Measurements from ENCODE around the gene SPNS2. TPM values are rescaled to one million over a fixed set of nuclear protein-coding genes. Genes with fewer than 3 reads are reported as not detected.

SPNS2 gene
- total and polyA plus RNA-seq, 2 of the 8 experiments (the other 6 are each of a cell fraction or from before 2014, with no cell fraction given): 1.2 to 1.5 TPM

DNA sequence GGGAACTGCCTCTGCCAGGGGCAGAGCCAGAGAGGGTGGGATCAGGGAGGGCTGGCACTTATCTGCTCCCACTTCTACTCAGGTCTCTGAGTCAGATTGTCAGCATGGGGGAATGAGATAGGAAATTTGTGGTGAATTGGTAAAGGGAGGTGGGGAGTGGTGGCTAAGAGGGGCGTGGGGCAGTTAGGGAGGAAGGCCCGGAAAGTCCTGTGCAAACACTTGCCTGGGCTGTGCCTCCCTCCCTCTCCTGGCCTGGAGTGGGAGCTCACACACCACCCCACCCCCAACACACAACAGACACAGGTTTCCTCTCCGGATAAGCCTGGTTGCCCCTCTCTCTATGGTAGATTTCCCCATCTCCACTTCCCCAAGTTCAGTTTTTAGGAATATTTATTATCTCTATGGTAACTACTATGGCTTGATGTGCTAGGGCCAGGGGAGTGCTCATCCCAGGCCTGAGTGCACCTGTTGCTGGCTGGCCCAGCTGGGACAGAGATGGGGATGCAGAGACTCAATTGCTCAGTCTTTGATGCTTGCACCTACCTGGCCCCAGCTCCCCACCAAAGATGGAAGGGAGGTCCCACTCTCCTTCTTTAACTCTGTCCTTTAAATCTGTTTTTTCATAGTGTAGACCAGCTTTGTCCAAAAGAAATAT is 2.7 kb downstream of the SPNS2 start:
- no peak overlapping the region for H2BK15ac ChIP-seq (ENCODE audit: low read length)
- H2BK5ac ChIP-seq (ENCODE audit: low read depth, low read length): no peak overlapping the region
- peaks cover 0 to 13% (median 8%) of the 10 kb centered on the region in 4 experiments; a peak in 4 of 7 replicates for H3K4me1 ChIP-seq (replicated peaks in 1 of 4; ENCODE audit: control insufficient read depth in 3 of 4, insufficient read depth in 4 of 4, low read length in 3 of 4)
- no peak overlapping the region for H3K18ac ChIP-seq (ENCODE audit: extremely low read depth, low read length)
- WGBS, 2 experiments (ENCODE audit: extremely low coverage in 1 of 2, insufficient coverage in 1 of 2, insufficient read length in 1 of 2, insufficient replicate concordance in 2 of 2, low coverage in 1 of 2, low lambda C conversion rate in 2 of 2, missing lambda C conversion rate in 1 of 2): 72% methylated on average over 3 of the region's 3 CpGs; no CpG with 5 or more reads in 1 of the 2 experiments
- H3K79me2 ChIP-seq (ENCODE audit: control insufficient read depth in 1 of 2, insufficient read depth in 2 of 2, low read length in 2 of 2): no peaks in the 10 kb centered on the region
- H3K4me2 ChIP-seq (ENCODE audit: insufficient read depth in 1 of 2, low read depth in 2 of 2, low read length in 2 of 2): no peak overlapping the region
- H4K8ac ChIP-seq (ENCODE audit: extremely low read depth, insufficient read depth, low read length): no peak overlapping the region
- H3K79me1 ChIP-seq (ENCODE audit: low read depth, low read length): no peaks in the 10 kb centered on the region
- peaks cover 16% of the 10 kb centered on the region; the same call in 1 of the 2 replicates for H3K23me2 ChIP-seq (ENCODE audit: low read depth, low read length)
- no peak overlapping the region for H3K27ac ChIP-seq (ENCODE audit: low read depth, low read length)
- H3K9me3 ChIP-seq (ENCODE audit: insufficient read depth in 2 of 2, low read depth in 1 of 2, low read length in 1 of 2): no peaks in the 10 kb centered on the region
- no peak overlapping the region for H3K56ac ChIP-seq (replicated peaks; ENCODE audit: insufficient read length, low read depth, low read length)
- H2AFZ ChIP-seq (ENCODE audit: low read length): no peak overlapping the region
- no peak overlapping the region for H2BK120ac ChIP-seq (replicated peaks; ENCODE audit: low read depth, low read length)
- ChIA-PET POLR2A (ENCODE audit: partially characterized antibody) (interaction anchor here (0.6 to 2.3 kb wide), 2 partner anchors 33 to 356 kb away, joined by 3 to 4 read pairs; no protein-coding TSS in a partner anchor), CTCF (ENCODE audit: partially characterized antibody) (interaction anchor here (0.7 to 3.0 kb wide), 8 partner anchors 9 to 197 kb away, joined by 3 to 14 read pairs (median 4); no protein-coding TSS in a partner anchor)
- no peak overlapping the region for H3K14ac ChIP-seq (ENCODE audit: insufficient read length)
- DNase-seq (ENCODE audit: low read depth in 1 of 2, low spot score in 2 of 2) (no peak), FAIRE-seq (no peak)
- peaks cover 23 to 47% (median 43%) of the 10 kb centered on the region in 4 experiments for H3K27me3 ChIP-seq (replicated peaks in 1 of 4; ENCODE audit: control insufficient read depth in 3 of 4, extremely low read depth in 1 of 4, insufficient read depth in 3 of 4, low read length in 3 of 4)
- no peak for TF ChIP-seq CBX5 (IDR thresholded peaks at IDR 0.05; ENCODE audit: low read depth, low read length)
- no peak for TF ChIP-seq POLR2A (IDR thresholded peaks at IDR 0.05; ENCODE audit: control extremely low read depth in 1 of 2, low read depth in 2 of 2, low read length in 2 of 2)
- no peak for TF ChIP-seq GABPA (IDR thresholded peaks at IDR 0.05; ENCODE audit: borderline replicate concordance, insufficient read depth, low read length)
- H3K9ac ChIP-seq (replicated peaks in 1 of 4; ENCODE audit: extremely low read depth in 1 of 4, low read depth in 3 of 4, low read length in 3 of 4): no peak overlapping the region
- H3K23ac ChIP-seq (ENCODE audit: insufficient read length): no peak overlapping the region
- no peaks in the 10 kb centered on the region for H3K36me3 ChIP-seq (ENCODE audit: control insufficient read depth in 2 of 4, insufficient read depth in 4 of 4, low read length in 3 of 4)
- H2BK20ac ChIP-seq (ENCODE audit: low read length): no peak overlapping the region
- H3K4me3 ChIP-seq (ENCODE audit: extremely low read depth in 1 of 4, insufficient read depth in 2 of 4, low read depth in 3 of 4, low read length in 4 of 4): no peak overlapping the region
- H4K91ac ChIP-seq (replicated peaks; ENCODE audit: insufficient read length, low read length): no peak overlapping the region
- peaks cover 0 to 5% of the 10 kb centered on the region in 2 experiments for H4K20me1 ChIP-seq (replicated peaks in 1 of 2; ENCODE audit: control insufficient read depth in 1 of 2, insufficient read depth in 2 of 2, low read length in 2 of 2)
- H3K4ac ChIP-seq (replicated peaks; ENCODE audit: insufficient read length, low read depth, low read length): no peak overlapping the region
- no peak overlapping the region for H2BK12ac ChIP-seq (ENCODE audit: low read depth, low read length)
- H4K5ac ChIP-seq (ENCODE audit: insufficient read length, low read depth, low read length): no peak overlapping the region
- no peak overlapping the region for H2AK5ac ChIP-seq (ENCODE audit: low read depth, low read length)
